GM18909 (cell line): ENCODE data around the gene OR2A1.
A peak's percentile ranks its signal among the peaks of the same experiment; 100 is the strongest.
"Not testable (repeated sequence)": the region's sequence is repeated elsewhere in the genome, so short reads cannot be mapped to it uniquely, and the experiment has no call there.

Experiments
- ATAC-seq: cut with Tn5 transposase; IDR thresholded peaks from one replicate; pipeline ENCODE4 v1.9.1; 2021; ENCODE audit warnings: mild to moderate bottlenecking; ENCODE audit not compliant: unreplicated experiment, poor library complexity

The OR2A1 gene, protein sequence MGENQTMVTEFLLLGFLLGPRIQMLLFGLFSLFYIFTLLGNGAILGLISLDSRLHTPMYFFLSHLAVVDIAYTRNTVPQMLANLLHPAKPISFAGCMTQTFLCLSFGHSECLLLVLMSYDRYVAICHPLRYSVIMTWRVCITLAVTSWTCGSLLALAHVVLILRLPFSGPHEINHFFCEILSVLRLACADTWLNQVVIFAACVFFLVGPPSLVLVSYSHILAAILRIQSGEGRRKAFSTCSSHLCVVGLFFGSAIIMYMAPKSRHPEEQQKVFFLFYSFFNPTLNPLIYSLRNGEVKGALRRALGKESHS

DNA sequence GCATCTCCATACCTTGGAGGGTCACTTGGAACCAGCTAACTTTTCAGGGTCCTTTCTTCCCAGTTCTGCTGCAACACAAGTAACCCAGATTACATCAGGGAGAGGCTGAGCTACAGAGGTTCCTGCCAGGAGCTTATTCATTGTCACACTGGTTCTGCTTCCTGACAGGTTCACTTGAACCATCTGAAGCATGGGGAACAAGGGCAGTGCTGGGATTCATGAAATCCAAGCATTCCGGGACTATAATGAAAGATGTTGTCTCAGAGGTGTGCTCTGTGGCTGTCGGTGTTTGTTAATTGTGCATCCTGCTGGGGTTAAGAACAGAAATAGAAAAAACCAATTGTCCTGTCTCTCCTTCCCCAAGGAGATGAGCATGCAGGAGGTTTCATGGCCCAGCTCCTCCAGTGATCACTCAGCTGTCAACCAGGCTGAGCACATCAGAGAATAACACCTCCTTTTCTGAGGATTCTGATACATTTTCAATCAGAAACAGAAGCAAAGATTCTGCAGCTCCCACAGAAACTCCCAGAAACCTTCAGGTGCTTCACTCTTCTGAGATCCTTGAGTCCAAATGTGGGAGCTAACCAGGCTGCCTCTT lies at the start of gene OR2A1:
OR2A1 (plus strand) TSS at position 548 of the 598 bp plus-strand sequence. CDS start 5,706 bp downstream, outside the sequence.
- not testable (repeated sequence) for ATAC-seq

DNA sequence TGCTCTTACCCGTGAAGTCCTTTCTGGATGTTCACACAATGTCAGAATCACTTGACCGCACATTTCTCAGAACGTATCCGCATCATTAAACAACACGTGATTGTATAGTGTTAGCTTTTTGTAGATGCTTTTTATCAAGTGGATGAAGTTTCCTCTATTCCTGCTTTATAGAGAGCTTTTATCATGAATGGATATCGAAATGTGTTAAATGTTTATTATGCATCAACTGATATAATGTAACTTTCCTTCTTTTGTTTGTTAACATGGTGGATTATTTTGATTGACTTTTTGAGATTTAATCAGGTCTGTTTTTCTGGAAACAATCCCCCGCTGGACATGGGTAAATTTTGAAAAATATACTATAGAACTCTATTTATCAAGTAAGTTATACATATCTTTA lies 47.5 kb upstream of the OR2A1 start, which contains the start of gene OR2A7:
OR2A7 (minus strand) TSS at position 101 of the 400 bp plus-strand sequence. CDS start 5,164 bp downstream, outside the sequence.
- ATAC-seq = not testable (repeated sequence)

DNA sequence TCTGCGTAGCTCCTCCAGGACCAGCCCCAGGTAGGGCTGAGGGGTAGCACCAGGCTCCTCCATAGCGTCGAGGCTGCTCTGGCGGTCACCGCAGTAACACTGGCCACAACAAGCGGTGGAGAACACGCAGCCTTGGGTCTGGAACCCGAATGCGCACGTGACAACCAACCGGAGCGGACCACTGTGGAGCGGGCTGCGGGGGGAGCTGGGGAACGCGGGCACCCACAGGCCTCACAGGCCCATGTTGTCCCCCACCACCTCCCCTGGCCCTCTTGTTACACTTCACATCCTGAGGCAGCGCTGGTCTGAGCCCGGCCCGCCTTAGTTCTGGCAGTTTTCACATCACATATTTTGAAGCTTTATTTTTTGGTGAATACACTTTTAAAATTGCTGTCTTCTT lies 43.0 kb upstream of the OR2A1 start, which contains the start of gene CTAGE8:
CTAGE8 (minus strand) TSS at position 101 of the 400 bp plus-strand sequence; CDS start at position 63, 38 bp downstream.
- ATAC-seq = not testable (repeated sequence)

DNA sequence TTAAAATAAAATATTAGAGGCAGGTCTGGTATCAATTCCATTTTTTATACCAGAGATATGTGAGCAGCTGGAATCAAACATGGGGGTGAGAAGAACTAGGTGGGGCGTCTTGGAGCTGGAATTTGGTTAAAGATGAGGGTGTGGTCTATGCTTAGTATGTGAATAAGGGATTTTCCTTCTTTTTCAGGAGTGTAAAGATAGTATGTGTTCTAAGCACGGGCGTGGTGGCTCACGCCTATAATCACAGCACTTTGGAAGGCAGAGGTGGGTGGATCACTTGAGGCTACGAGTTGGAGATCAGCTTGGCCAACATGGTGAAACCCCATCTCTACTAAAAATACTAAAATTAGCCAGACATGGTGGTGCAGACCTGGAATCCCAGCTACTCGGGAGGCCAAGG lies 36.9 kb upstream of the OR2A1 start:
- ATAC-seq = not testable (repeated sequence)

DNA sequence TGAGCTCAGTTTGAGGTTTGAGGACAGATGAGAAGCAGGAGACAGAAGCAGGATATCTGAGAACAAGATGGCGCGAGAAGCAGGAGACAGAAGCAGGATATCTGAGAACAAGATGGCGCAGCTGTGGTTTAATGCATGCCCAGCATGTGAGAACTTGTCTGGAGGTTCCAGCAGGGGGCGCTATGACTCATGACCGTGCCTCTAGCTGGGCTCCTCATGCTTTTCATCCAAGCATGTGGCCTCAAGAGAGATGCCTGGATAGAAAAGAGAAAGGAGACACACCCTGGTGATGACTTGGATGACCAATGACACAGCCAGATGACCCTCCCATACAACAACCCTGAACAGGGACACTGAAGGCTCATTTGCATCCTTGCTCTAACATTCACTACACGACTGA lies 32.2 kb upstream of the OR2A1 start:
- peak; percentile 48 for ATAC-seq

DNA sequence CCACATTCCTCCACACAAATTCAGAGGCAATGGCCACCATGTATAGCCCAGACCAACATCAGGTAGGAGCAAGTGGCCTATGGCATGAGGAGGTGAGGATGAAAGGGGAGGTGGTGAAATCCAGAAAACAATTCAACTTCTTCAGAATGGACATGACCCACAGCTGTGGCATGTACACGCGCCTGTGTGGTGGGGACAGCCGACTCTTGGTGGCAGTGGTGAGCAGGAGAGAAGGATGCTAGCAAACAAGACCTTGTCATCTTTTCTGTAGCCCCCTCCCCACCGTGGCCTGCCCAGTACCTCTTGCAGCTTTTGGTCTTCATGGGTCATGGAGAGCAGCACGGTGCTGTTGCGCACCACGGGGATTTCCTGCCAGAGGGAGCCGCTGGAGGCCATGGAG lies 30.2 kb upstream of the OR2A1 start:
- ATAC-seq = not testable (repeated sequence)

DNA sequence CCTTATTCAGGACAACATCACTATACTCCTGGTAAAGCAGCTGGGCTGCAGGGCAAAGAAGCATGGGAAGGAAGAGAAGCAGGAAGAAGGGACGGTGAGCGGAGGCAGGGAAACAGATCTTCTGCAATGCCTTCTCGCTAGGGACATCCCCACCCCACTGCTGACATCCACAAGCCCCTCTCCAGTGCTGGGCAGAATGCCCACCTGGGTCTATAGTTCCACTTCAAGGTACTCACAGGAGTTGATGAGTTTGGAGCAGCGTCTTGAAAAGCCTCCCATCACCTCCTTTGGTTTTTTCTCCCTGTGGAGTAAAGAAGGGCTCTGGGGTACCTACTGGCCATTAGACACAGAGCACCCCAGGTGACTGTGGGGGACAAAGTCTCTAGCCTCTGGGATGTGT lies 29.7 kb upstream of the OR2A1 start:
- ATAC-seq = not testable (repeated sequence)

DNA sequence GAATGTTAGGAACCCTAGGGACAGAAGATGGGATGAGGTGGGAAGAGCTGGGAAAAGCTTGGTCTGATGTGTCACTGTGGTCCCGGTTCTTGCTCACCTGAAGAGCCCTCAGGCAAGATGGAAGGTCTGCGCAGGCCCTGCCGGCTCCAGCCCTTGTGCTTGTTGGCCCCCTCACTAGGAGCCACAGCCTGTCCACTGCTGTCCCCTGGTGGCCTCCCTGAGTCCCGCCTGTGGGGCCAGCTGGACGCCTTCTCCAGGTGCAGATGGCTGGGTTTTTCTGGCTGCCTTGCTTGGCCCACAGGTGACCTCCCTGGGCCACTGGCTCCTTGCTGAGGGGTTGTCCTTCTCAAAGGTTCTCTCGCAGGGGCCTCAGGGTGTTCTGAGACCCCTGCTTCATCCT lies 28.5 kb upstream of the OR2A1 start:
- ATAC-seq = not testable (repeated sequence)

DNA sequence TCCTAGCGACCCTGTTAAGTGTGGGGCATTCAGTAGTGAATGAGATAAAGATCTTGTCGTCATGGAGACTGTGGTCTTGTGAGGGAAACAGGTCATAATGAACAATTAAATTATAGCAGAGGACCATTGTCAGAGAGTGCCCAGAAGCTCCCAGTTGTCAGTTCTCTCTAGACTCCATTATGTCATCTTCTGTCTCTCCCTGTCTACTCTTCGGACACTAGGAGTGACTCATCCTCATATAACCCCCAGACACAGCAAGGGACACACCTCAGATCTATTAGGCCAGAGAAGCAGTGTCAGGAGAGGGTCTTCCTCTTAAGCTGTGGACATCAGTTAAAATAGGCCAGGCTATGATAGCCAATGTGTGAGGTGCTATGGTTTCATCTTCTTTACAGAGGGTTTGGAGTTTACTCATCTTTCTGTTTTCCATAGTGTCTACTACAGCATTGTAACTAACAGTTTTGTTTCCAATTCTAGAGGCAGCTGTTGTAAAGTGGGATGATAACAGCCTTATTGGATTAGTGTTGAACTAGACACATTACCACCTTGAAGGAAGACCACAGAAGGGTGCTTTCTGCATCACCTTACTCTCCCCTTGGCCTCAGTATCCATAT lies 24.9 kb upstream of the OR2A1 start:
- ATAC-seq = not testable (repeated sequence)

DNA sequence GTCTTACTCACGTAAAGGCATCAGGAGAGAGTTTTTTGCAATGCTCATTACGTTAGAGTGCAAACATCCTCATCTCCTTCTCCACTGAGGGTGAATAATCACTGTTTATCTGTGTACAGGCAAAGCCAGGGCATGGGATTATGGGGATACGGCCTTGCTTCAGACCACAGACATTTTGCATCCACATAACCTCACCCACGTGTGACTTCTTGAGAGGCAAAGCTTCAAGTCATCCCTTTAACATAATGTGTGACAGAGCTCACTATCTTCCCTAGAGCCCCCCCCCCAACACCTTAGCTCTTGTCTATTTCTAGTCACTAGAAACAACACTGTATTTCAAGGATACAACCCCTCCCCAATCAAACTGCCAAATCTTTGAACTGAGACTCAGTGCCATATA lies 20.6 kb upstream of the OR2A1 start:
- ATAC-seq = not testable (repeated sequence)

DNA sequence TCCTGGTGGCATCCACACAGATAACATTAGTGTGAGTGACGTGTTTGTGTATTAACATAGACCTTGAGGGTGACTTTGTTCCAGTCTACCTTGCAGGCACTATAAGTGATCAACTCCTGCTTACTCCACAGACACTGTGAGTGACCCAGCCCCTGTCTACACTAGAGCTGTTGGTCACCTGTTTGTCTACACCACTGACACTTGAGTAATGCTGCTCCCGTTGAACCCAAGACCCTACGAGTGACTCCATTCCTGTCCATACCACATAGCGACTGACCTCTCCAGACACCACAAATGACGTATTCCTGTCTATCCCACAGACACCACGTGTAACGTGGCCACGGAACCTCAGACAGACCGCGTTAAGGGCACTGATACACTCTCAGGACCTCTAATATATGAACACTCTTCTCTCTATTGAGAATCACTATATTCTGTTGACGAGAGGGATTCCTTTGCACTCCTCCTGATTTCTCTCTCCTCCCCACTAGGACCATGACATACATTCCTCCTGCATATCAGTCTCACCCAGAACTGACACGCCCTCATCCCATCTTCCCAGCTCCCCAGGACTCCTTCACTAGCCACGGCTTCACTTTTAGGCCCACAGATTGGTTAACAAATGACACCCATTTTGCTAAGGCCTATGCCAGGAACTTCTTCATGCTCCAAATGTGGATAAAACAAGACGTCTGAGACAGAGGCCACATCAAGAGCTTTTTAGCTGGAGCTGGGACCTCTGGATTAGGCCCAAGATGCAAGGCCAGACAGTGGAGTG lies 19.6 kb upstream of the OR2A1 start:
- ATAC-seq = not testable (repeated sequence)

DNA sequence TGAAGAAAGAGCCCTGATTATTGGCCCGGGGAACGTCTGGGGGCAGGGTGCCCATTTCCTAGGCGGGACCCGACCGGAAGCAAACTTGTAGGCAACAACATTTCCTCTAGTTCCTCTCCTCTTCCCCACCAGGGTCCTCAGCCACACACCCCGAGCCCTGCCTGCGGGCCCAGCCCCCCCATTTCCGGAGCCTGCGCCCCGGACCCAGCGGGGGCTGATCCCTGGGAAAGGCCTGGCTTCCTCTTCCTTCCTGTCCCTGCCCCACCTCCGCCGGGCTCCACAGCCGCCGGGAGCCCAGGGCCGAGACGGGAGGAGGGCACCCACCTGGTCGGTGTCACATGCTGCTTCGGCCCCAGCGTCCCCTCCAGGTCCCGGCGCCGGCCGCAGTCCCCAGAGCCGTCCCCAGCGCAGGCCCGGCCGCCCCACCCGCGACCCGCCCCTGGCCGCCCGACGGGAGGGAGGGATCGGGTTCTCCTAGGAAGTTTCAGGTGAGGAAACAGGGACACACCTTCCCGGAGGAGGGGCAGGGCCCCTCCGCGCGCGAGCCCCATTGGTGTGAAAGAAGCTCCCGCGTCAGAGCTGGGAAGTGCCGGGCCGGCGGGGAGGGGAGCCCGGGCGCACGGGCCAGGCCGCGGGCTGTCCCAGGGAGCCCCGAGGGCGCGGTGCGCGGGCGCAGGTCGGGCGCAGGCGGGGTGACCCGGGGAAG lies 18.3 kb upstream of the OR2A1 start:
- ATAC-seq = peak; percentile 80

DNA sequence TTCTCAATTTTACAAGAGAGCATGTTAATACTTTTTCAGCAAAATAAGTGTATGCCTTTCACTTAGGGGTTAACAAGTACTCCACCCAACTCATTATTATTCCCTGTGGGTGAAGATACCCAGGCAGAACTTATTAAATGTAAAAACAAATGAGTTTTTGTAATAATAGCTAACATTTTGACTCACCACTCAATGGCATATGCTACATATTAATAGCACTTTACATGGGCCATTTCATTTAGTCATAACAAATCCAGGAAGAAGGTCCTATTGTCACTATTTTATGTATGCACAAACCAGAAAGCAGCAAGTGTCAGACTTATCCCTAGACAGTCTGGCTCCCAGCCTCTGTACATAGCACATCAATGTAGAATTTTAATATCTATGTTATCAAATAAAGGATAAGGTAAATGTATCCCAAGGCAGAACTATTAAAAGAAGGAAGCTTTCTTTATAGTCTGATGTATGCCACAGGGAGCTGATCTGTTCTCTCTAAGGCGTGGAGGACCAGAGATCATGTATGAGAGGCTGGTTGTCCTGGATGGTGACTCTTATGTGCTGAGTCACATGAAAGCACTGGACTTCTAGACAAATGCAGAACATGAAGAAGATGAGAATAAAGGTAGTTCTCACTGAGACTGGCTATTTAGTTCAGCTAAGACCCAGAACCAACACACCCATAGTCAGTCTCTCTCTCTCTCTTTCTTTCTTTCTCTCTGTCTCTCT lies 9.5 kb upstream of the OR2A1 start:
- ATAC-seq = not testable (repeated sequence)

DNA sequence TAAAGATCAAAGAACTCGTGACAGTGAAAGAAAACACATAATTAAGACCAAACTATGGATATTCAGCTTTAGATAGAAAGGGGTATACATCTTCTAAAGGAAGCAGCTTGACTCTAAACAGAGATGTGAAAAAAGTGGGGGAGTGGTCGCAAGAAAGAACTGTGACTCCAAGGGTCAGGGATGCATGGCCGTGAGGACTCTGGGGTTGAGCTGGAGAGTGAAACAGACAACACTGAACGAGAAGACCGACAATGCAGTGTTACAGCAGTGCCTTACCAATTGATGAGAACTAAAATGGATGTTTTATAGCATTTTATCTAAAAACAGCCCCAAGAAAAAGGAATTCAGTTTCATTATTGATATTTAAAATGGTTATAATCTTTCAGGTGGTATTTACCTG lies 8.6 kb upstream of the OR2A1 start:
- ATAC-seq = not testable (repeated sequence)

DNA sequence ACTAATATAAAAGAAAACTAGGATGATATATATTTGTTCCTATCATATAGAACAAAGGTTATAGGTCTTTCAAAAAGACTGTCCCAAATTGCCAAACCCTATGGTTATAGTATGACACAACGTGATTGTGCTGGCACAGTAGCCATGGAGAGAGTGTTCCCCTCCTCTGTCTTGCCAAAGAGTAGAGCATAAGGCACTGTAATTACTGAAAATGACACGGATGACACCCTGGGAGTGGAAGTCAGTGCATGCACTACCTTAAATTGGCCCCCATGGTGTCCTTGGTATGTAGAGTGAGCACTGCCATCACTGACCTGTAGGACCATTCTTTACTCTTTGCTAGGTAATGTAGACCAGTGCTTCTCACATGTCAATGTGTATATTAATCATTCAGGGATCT lies 7.1 kb upstream of the OR2A1 start:
- not testable (repeated sequence) for ATAC-seq

DNA sequence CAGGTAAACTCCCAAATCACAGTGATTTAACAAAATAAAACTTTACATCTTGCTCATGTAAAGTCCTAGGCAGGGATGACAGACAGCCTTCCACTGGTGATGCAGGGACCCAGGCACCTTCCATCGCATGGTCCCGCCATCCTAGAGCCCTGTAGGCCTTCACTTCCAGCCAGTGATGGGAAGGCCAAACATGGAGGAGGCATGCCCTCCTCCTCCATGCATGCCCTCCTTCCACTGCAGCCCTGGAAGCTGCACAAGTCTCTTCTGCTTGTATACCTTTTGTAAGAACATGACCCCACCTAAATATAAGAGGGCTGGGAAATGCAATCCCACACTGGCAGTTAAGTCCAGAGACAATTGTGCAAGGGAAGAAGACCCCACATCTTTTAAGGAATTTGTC lies 2.5 kb upstream of the OR2A1 start:
- not testable (repeated sequence) for ATAC-seq

DNA sequence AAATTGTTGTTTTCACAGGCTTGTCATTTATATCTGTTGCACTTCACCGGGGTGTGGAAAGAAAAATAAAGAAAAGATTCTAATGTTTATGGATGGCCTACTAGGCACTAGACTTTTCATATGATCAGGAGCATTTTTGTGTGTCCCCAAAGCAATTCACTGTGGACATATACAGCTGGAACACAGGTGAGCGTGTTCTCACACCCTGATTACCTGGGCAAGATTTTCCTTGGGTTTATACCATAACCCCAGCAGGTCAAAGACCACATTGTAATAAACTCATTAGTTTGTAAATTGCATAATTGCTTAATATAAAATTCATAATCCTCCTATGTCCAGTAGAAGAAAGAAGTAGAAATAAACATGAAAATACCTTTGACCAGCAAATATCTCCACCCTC lies 1.0 kb upstream of the OR2A1 start:
- ATAC-seq = not testable (repeated sequence)

DNA sequence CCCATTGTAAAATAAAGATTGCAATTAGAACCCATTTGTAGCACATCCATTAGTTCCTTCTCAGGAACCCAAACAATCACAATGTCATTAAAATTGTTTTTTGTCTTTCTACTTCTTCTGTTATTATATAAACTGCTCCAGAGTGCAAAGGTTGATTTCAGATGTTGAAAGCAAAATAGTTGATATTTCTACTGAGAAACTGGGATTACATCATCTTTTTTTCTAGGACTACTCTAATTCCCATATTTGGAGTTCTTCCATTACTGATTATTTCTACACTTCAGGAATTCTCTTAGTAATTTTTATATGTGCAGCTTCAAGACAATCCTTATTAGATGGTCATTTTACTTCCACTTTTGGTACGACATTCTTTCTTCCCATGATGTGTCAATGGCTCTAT lies 5.3 kb downstream of the OR2A1 start:
- not testable (repeated sequence) for ATAC-seq

DNA sequence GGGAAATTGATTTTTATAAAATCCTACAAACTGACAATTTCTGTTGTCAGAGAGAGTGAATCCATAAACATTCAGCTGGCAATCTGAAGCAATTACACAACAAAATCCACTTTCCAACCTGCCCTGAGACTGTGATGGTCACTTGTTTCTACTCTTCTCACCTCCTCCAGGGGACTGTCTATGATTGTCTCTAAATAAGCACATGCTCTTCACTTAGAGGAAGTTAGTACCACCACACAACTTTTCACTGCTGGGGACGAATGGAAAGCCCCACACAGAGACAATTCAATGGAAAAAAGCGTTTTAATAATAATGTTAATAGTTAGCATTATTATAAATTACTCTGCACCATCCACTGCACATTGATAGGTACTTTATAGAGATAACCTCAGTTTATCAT lies 7.3 kb downstream of the OR2A1 start:
- ATAC-seq = not testable (repeated sequence)
